Upper lobe of left lung (tissue), 4 donors: ENCODE results near the gene C11orf54.

Experiments
- CTCF ChIP-seq, 6 experiments: fragments of 450-650 bp in 4 of 6; fragments of 200-600 bp in 2 of 6; sonication (generic) in 2 of 6; IDR thresholded peaks; one replicate each; pipeline ENCODE4 v1.5.1; 2016 to 2019; ENCODE audit warnings: antibody characterized with exemption in 6 of 6
- EP300 ChIP-seq, 4 donors: sonication (generic); formaldehyde crosslinking; IDR thresholded peaks; one replicate each; pipeline ENCODE4 v1.5.1; 2017; ENCODE audit warnings: antibody characterized with exemption in 4 of 4, control low read depth in 2 of 4
- POLR2A ChIP-seq, 4 donors: fragments of 450-650 bp; IDR thresholded peaks; one replicate each; pipeline ENCODE4 v1.5.1; 2016 to 2017; ENCODE audit warnings: antibody characterized with exemption in 4 of 4, mild to moderate bottlenecking in 2 of 4
- POLR2AphosphoS5 ChIP-seq, 2 donors: sonication (generic); formaldehyde crosslinking; IDR thresholded peaks; one replicate each; pipeline ENCODE4 v1.5.1; 2017; ENCODE audit warnings: antibody characterized with exemption in 2 of 2

GRCh38 chr11:93751001-93751400 is 9.5 kb downstream of the C11orf54 start:
- TF ChIP-seq POLR2A (IDR thresholded peaks at IDR 0.05) (no peak), CTCF (IDR thresholded peaks at IDR 0.05) (no peak), POLR2AphosphoS5 (IDR thresholded peaks at IDR 0.05) (no peak), EP300 (IDR thresholded peaks at IDR 0.05) (no peak)
